Stimulated activated CD8-positive, alpha-beta memory T cell treated with anti-CD3 and anti-CD28 coated beads, Interleukin-15, amount 100 ng/mL, for 48 hours (primary cell): ENCODE data around the gene DDIT4.
"Not testable (repeated sequence)": the region's sequence is repeated elsewhere in the genome, so short reads cannot be mapped to it uniquely, and the experiment has no call there.

ENCODE experiments used
- DNase-seq, 2 donors: peaks; one replicate each; pipeline ENCODE4 v3.0.0-alpha.2; 2020; ENCODE audit warnings: low read depth in 2 of 2

The DDIT4 gene

GRCh38 chr10:72295330-72295910, 21.7 kb downstream of the DDIT4 start:
- no peak for DNase-seq

GRCh38 chr10:72296829-72297280, 23.1 kb downstream of the DDIT4 start:
- DNase-seq: not testable (repeated sequence)

- peak; percentile 96 for DNase-seq
Measured at GRCh38 chr10:72297281-72297804, 23.6 kb downstream of the DDIT4 start.

- peak; percentile 95 for DNase-seq
Measured at GRCh38 chr10:72297805-72298591, 24.3 kb downstream of the DDIT4 start.

- DNase-seq: no peak
Measured at GRCh38 chr10:72298592-72299519, 25.1 kb downstream of the DDIT4 start.

GRCh38 chr10:72303424-72304128, 29.9 kb downstream of the DDIT4 start:
- no peak for DNase-seq

GRCh38 chr10:72306215-72306760, 32.6 kb downstream of the DDIT4 start:
- DNase-seq: no peak

- not testable (repeated sequence) for DNase-seq
Measured at GRCh38 chr10:72307711-72308110, 34.0 kb downstream of the DDIT4 start.

GRCh38 chr10:72308320-72308987, 34.7 kb downstream of the DDIT4 start:
- DNase-seq: no peak

- DNase-seq: no peak
Measured at GRCh38 chr10:72309290-72310240, 35.8 kb downstream of the DDIT4 start.

GRCh38 chr10:72310241-72310633, 36.5 kb downstream of the DDIT4 start:
- no peak for DNase-seq

GRCh38 chr10:72310636-72311035, 36.9 kb downstream of the DDIT4 start:
- no peak for DNase-seq

- no peak for DNase-seq
Measured at GRCh38 chr10:72311667-72312066, 37.9 kb downstream of the DDIT4 start.

- no peak for DNase-seq
Measured at GRCh38 chr10:72312865-72313391, 39.2 kb downstream of the DDIT4 start.

GRCh38 chr10:72314263-72314662, 40.5 kb downstream of the DDIT4 start:
- DNase-seq: no peak

- DNase-seq: no peak
Measured at GRCh38 chr10:72315054-72315453, 41.3 kb downstream of the DDIT4 start.

GRCh38 chr10:72315611-72316385, 42.1 kb downstream of the DDIT4 start:
- no peak for DNase-seq

- no peak for DNase-seq
Measured at GRCh38 chr10:72316386-72316700, 42.6 kb downstream of the DDIT4 start.
